BLaER1 treated with 17β-estradiol and CSF1 and Interleukin-3, amounts not matched to agents 10 nM and 100 nM (cell line): ENCODE data around the gene ALKBH3.

ENCODE experiments used
- H3K27ac ChIP-seq, 11 experiments: shearing (Covaris generic); formaldehyde crosslinking; 2 replicates each; pipeline ENCODE4 v1.8.1; 2022
- H3K27me3 ChIP-seq, 11 experiments: shearing (Covaris generic); formaldehyde crosslinking; 2 replicates each; pipeline ENCODE4 v1.8.1; 2022
- H3K36me3 ChIP-seq, 11 experiments: shearing (Covaris generic); formaldehyde crosslinking; 2 replicates each; pipeline ENCODE4 v1.8.1; 2022
- H3K4me1 ChIP-seq, 10 experiments: shearing (Covaris generic); formaldehyde crosslinking; 2 replicates each; pipeline ENCODE4 v1.8.1; 2022
- H3K4me2 ChIP-seq, 11 experiments: shearing (Covaris generic); formaldehyde crosslinking; 2 replicates each; pipeline ENCODE4 v1.8.1; 2022
- H3K4me3 ChIP-seq, 10 experiments: shearing (Covaris generic); formaldehyde crosslinking; 2 replicates each; pipeline ENCODE4 v1.8.1; 2022
- H3K9ac ChIP-seq, 11 experiments: shearing (Covaris generic); formaldehyde crosslinking; 2 replicates each; pipeline ENCODE4 v1.8.1; 2022
- H3K9me3 ChIP-seq, 11 experiments: shearing (Covaris generic); formaldehyde crosslinking; replicated peaks in 1 of 11; 2 replicates each; pipeline ENCODE4 v1.8.1; 2022
- H4K20me1 ChIP-seq, 11 experiments: shearing (Covaris generic); formaldehyde crosslinking; 2 replicates each; pipeline ENCODE4 v1.8.1; 2022
- Cebpa-rat ChIP-seq, 11 experiments: shearing (Covaris generic); IDR thresholded peaks; 2 replicates each; pipeline ENCODE4 v1.8.1; 2022

Gene ALKBH3

GRCh38 chr11:43969543-43969942, 88.9 kb downstream of the ALKBH3 start:
- Histone ChIP-seq H3K27me3 (no peaks in the 10 kb centered on the region), H3K4me2 (peak overlapping the region; percentile 44 to 76 (median 68)), H4K20me1 (no peaks in the 10 kb centered on the region), H3K36me3 (no peaks in the 10 kb centered on the region), H3K4me3 (no peak overlapping the region), H3K9me3 (peaks cover 11 to 32% (median 23%) of the 10 kb centered on the region in 11 experiments), H3K9ac (peak overlapping the region in 3 of 11 experiments; percentile 9 to 37 (median 25); a peak in 2 of 22 replicates), H3K4me1 (peaks cover 12 to 20% (median 16%) of the 10 kb centered on the region in 10 experiments), H3K27ac (peak overlapping the region in 1 of 11 experiments; percentile 33; a peak in 1 of 22 replicates)
- no peak for TF ChIP-seq Cebpa-rat (IDR thresholded peaks at IDR 0.05)
